Retinal pigment epithelial cell (primary cell): ENCODE data around the gene RHOA.
A peak's percentile ranks its signal among the peaks of the same experiment; 100 is the strongest.

Experiments
- DNase-seq: peaks from one replicate; pipeline ENCODE4 v3.0.0-alpha.2; 2010; ENCODE audit warnings: low read depth
- H3K4me3 ChIP-seq: 2 replicates; pipeline ENCODE4 v1.5.1; 2011; ENCODE audit warnings: mild to moderate bottlenecking, low read length, control low read depth, moderate library complexity
- TF ChIP-seq, protein P1 (sequence below): conservative IDR thresholded peaks from 2 replicates; pipeline ENCODE4 v1.5.1; 2011; ENCODE audit warnings: low read depth, low read length, control low read depth, inconsistent platforms

Gene RHOA

DNA sequence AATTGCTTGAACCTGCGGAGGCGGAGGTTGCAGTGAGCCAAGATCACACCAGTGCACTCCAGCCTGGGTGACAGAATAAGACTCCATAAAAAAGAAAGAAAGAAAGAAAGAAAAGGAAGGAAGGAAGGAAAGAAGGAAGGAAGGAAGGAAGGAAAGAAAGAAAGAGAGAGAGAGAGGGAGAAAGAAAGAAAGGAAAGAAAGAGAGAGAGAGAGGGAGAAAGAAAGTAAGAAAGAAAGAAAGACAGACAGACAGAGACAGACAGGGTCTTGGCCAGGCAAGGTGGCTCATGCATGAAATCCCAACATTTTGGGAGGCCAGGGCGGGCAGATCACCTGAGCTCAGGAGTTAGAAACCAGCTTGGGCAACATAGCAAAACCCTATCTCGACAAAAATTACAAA, 41.8 kb upstream of the RHOA start:
- no peak for DNase-seq
- no peak overlapping the region for H3K4me3 ChIP-seq
- TF ChIP-seq, protein P1, sequence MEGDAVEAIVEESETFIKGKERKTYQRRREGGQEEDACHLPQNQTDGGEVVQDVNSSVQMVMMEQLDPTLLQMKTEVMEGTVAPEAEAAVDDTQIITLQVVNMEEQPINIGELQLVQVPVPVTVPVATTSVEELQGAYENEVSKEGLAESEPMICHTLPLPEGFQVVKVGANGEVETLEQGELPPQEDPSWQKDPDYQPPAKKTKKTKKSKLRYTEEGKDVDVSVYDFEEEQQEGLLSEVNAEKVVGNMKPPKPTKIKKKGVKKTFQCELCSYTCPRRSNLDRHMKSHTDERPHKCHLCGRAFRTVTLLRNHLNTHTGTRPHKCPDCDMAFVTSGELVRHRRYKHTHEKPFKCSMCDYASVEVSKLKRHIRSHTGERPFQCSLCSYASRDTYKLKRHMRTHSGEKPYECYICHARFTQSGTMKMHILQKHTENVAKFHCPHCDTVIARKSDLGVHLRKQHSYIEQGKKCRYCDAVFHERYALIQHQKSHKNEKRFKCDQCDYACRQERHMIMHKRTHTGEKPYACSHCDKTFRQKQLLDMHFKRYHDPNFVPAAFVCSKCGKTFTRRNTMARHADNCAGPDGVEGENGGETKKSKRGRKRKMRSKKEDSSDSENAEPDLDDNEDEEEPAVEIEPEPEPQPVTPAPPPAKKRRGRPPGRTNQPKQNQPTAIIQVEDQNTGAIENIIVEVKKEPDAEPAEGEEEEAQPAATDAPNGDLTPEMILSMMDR, result no peak

DNA sequence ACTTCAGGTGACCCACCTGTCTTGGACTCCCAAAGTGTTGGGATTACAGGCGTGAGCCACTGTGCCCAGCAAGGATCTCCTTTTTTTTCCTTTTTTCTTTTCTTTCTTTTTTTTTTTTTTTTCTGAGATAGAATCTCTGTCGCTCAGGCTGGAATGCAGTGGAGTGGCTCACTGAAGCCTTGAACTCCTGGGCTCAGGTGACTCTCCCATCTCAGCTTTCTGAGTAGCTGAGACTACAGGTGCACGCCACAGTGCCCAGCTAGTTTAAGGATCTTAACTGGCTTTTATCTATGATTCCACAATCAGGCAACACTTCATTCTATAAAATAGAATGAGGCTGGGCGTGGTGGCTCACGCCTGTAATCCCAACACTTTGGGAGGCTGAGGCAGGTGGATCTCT, 33.6 kb upstream of the RHOA start:
- H3K4me3 ChIP-seq, result no peak overlapping the region
- no peak for DNase-seq
- TF ChIP-seq, protein P1, result no peak

DNA sequence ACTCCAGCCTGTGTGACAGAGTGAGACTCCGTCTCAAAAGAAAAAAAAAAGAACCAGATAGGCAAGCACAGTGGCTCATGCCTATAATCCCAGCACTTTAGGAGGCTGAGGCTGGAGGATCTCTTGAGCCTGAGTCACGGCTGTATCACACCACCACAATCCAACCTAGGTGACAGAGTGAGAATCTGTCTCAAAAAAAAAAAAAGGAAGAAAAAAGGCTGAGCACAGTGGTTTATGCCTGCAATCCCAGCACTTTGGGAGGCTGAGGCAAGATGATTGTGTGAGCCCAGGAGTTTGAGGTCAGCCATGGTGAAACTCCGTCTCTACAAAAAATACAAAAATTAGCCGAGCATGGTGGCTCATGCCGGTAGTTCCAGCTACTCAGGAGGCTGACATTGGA, 23.0 kb upstream of the RHOA start:
- TF ChIP-seq, protein P1, result no peak
- DNase-seq, result no peak

DNA sequence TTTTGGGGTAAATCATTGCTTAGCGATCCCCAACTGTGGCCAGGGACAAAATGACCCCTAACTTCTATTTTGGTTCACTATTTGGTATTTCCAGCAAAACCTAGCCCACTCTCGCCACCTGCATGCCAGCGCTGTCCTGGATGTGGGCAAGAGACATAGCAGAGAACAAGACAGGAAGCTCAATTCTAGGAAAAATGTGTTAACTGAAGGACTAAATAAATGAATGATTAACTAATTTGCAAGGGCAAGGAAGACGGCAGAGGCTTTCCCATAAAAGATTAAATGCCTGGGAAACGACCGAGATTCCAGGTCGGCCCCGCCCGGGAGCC, 16.9 kb upstream of the RHOA start:
- DNase-seq, result no peak
- TF ChIP-seq, protein P1, result peak; percentile 10
- H3K4me3 ChIP-seq, result peak overlapping the region; percentile 73

More for the DNA sequence above, 23.0 kb upstream of the RHOA start:
- no peak overlapping the region for H3K4me3 ChIP-seq

DNA sequence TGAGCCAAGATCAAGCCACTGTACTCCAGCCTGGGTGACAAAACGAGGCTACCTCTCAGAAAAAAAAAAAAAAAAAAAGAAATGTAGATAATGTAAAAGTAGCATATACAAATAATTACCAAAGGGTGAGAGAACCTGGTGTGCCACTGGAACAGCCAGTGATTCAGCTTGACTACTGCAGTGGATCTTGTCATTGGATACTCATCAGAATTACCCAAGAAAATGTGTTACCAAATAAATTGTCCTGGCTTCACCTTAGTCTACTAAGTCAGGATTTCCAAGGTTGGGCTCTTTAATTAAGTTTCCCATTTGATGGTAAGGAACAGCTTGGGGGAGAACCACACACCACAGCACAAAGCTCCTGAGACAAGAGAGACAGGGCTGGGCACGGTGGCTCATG, 15.8 kb upstream of the RHOA start:
- no peak overlapping the region for H3K4me3 ChIP-seq
- DNase-seq, result no peak
- TF ChIP-seq, protein P1, result no peak

DNA sequence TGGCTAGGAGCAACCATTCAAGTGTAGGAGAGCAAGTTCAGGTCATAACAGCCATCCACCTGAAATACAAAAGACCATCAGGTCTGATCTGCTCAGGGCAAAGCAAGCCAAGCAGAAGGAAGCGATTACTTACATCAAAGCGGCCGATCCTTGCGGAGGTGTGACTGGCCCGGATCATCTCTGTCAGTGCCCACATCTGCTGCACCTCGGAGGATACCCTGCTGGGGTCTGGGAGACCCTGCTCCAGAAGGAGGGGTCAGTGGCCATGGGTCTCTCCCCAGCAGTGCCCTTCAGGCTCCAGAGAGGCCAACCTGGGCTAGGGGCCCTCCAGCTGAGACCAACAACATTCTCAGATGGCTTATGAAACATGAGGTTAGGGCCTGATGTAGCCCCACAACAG, 13.0 kb upstream of the RHOA start:
- H3K4me3 ChIP-seq, result no peak overlapping the region
- TF ChIP-seq, protein P1, result no peak
- DNase-seq, result no peak

DNA sequence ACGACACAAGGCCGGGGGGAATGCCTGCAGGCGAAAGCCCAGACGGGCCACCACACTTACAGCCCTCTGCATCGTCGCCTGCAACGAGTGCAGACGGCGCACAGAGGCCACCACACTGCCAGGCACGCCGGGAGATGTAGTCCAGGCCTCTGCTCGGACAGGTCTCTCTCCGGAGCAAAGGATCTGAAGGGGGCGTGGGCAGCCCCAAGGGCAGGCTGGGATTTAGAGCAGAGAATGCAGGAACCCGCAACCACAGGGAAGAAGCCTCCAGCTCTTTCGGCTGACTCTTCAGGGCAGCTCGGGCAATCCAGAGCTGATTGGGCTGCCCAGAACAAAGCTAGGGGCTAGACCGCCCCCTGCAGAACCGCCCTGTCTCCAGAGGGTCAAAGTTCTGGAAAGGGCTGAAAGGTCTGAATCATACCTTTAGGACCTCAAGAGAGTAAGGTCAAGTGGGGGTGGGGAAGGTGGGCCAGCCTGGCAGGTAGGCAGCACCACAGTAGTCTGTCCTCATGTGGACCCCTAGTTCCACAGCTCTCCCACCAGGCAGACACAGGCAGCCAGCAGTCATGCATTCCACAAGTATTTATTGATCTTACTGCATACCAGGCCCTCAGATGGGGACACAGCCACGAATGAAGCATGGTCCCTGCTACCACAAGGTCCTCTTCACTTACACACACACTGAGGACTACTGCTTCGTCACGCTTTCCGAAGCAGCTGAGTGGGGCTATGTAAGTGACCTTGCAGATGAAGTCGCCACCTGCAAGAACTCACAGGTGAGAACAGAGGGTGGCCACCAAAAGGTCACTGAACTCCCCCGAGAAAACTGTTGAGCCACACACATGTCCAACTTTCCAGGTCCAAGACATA, 10.8 kb upstream of the RHOA start, which contains the start of gene AMT:
TSS of gene AMT (minus strand) at position 95 of the 870 bp plus-strand sequence. CDS start at position 72, 23 bp downstream.
- TF ChIP-seq, protein P1, result no peak
- no peak for DNase-seq
- H3K4me3 ChIP-seq, result peak within 1 kb of the TSS; percentile 56
